Right lobe of liver (tissue), 4 donors: Measurements from ENCODE around the gene ATP6V0D1.

Source experiments
- POLR2A ChIP-seq: fragments of 450-650 bp; IDR thresholded peaks from one replicate; pipeline ENCODE4 v1.6.1; 2017; ENCODE audit warnings: antibody characterized with exemption, mild to moderate bottlenecking
- TF ChIP-seq, protein P1 (sequence below), 4 donors: fragments of 200-600 bp in 3 of 4; fragments of 450-650 bp in 1 of 4; IDR thresholded peaks; one replicate each; pipeline versions ENCODE4 v1.5.1 to v1.8.0; 2016 to 2022; ENCODE audit warnings: antibody characterized with exemption in 4 of 4, mild to moderate bottlenecking in 2 of 4
- donor health status: DM: no; HTN: no; CAD: no.
- donor health status: DM: no; HTN: no; CAD: no.
- donor health status: DM: no; HTN: yes; CAD: no.

DNA sequence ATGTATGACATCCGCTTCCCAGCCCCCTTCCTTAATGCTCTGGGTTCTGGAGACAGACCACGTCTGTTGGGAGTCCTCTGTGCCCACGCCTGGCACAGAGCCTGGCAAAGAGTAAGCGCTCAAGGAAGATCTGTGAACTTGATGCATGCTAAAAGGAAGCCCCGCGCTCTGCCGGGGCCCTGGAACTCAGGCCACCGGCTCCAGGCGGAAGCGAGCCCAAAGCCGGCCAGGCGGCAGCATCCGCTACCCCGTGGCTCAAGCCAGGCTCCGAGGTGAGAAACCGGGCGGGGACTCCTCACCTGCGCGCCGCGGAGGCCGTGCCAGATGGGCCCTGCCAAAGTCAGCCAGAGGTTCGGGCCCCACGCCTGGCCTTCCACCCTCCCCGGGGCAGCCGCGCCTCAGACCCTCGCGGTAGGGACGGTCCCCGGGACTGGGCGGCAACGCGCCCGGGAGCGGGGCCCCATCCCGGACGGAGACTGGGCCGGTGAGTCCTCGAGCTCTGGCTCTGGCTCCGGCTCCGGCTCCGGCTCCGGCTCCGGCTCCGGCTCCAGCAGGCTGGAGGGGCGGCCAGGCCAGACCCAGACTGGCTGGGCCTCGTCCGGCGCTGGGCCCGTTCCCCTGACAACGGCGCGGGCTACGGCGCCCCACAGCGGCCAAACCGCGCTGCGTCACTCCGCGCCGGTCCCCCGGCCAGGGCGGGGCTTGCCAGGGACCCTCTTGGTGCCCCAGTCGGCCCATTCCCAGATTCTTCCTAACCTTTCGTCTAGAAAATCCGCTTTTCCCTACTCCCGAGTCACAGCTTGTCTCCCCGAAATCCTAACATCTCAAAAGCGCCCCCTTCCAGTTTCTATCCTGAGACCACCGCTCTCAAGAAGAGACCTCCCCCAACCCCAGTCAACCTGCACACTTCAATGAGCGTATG is 64.8 kb downstream of the ATP6V0D1 start, which contains the start of gene ZDHHC1:
- no peak for TF ChIP-seq POLR2A
- TF ChIP-seq, protein P1, sequence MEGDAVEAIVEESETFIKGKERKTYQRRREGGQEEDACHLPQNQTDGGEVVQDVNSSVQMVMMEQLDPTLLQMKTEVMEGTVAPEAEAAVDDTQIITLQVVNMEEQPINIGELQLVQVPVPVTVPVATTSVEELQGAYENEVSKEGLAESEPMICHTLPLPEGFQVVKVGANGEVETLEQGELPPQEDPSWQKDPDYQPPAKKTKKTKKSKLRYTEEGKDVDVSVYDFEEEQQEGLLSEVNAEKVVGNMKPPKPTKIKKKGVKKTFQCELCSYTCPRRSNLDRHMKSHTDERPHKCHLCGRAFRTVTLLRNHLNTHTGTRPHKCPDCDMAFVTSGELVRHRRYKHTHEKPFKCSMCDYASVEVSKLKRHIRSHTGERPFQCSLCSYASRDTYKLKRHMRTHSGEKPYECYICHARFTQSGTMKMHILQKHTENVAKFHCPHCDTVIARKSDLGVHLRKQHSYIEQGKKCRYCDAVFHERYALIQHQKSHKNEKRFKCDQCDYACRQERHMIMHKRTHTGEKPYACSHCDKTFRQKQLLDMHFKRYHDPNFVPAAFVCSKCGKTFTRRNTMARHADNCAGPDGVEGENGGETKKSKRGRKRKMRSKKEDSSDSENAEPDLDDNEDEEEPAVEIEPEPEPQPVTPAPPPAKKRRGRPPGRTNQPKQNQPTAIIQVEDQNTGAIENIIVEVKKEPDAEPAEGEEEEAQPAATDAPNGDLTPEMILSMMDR (IDR thresholded peaks at IDR 0.05): peak; percentile 44 to 72 (median 57)
